ENCODE data around the gene PRSS23.
"Not testable (repeated sequence)": the region's sequence is repeated elsewhere in the genome, so short reads cannot be mapped to it uniquely, and the experiment has no call there.

Gene PRSS23

GRCh38 chr11:86816251-86816726 lies 15.9 kb downstream of the PRSS23 start:
- Histone ChIP-seq H3K4me3 (ENCODE audit: low read depth, low read length) (no peak overlapping the region), H3K27me3 (peaks cover 8% of the 10 kb centered on the region), H3K9me3 (no peaks in the 10 kb centered on the region), H3K4me1 (no peaks in the 10 kb centered on the region), H3K36me3 (no peaks in the 10 kb centered on the region)
- no peak for TF ChIP-seq CTCF (IDR thresholded peaks at IDR 0.05; ENCODE audit: low read depth, low read length)
- DNase-seq: no peak

GRCh38 chr11:86818462-86819192 lies 18.3 kb downstream of the PRSS23 start:
- Histone ChIP-seq H3K9me3 (no peaks in the 10 kb centered on the region), H3K4me1 (no peaks in the 10 kb centered on the region), H3K4me3 (ENCODE audit: low read depth, low read length) (no peak overlapping the region), H3K27me3 (no peaks in the 10 kb centered on the region), H3K36me3 (no peaks in the 10 kb centered on the region)
- peak; percentile 69 for TF ChIP-seq CTCF (IDR thresholded peaks at IDR 0.05; ENCODE audit: low read depth, low read length)
- DNase-seq: no peak

GRCh38 chr11:86824139-86824538 lies 23.8 kb downstream of the PRSS23 start:
- H3K4me3 ChIP-seq (ENCODE audit: low read depth, low read length); H3K27me3 ChIP-seq; DNase-seq; H3K9me3 ChIP-seq; H3K4me1 ChIP-seq; H3K36me3 ChIP-seq: not testable (repeated sequence)

GRCh38 chr11:86834376-86834775 lies 34.0 kb downstream of the PRSS23 start:
- not testable (repeated sequence) for DNase-seq; H3K4me1 ChIP-seq; H3K27me3 ChIP-seq; H3K9me3 ChIP-seq; H3K4me3 ChIP-seq (ENCODE audit: low read depth, low read length); H3K36me3 ChIP-seq

GRCh38 chr11:86844762-86845508 lies 44.6 kb downstream of the PRSS23 start:
- not testable (repeated sequence) for H3K9me3 ChIP-seq; H3K27me3 ChIP-seq; DNase-seq; H3K4me3 ChIP-seq (ENCODE audit: low read depth, low read length); H3K36me3 ChIP-seq; H3K4me1 ChIP-seq

GRCh38 chr11:86848132-86848531 lies 47.8 kb downstream of the PRSS23 start:
- no peaks in the 10 kb centered on the region for H3K27me3 ChIP-seq
- H3K36me3 ChIP-seq: no peaks in the 10 kb centered on the region
- H3K4me1 ChIP-seq: no peaks in the 10 kb centered on the region
- DNase-seq: no peak
- H3K9me3 ChIP-seq: no peaks in the 10 kb centered on the region
- H3K4me3 ChIP-seq (ENCODE audit: low read depth, low read length): no peak overlapping the region
- no peak for TF ChIP-seq CTCF (IDR thresholded peaks at IDR 0.05; ENCODE audit: low read depth, low read length)

GRCh38 chr11:86849679-86850078 lies 49.3 kb downstream of the PRSS23 start:
- TF ChIP-seq CTCF (IDR thresholded peaks at IDR 0.05; ENCODE audit: low read depth, low read length): no peak
- DNase-seq: no peak
- no peak overlapping the region for H3K4me3 ChIP-seq (ENCODE audit: low read depth, low read length)
- H3K9me3 ChIP-seq: no peaks in the 10 kb centered on the region
- H3K36me3 ChIP-seq: no peaks in the 10 kb centered on the region
- H3K27me3 ChIP-seq: no peaks in the 10 kb centered on the region
- H3K4me1 ChIP-seq: no peaks in the 10 kb centered on the region
